ENCODE data around the gene HP.
"Not testable (repeated sequence)": the region's sequence is repeated elsewhere in the genome, so short reads cannot be mapped to it uniquely, and the experiment has no call there.

The HP gene

DNA sequence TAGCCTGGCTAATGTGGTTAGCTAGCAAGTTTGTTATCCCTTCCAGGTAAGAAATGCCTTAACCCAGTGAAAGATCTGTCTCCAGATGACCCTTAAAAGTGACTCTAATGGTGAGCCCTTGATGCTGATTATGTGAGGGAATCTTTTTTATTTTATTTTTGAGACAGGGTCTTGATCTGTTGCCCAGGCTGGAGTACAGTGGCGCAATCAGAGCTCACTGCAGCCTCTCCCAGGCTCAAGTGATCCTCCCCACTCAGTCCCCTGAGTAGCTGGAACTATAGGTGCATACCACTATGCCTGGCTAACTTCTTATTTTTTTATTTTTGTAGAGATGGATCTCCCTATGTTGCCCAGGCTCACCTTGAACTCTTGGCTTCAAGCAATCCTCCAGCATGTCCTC, 10.8 kb upstream of the HP start:
- no peak for DNase-seq

DNA sequence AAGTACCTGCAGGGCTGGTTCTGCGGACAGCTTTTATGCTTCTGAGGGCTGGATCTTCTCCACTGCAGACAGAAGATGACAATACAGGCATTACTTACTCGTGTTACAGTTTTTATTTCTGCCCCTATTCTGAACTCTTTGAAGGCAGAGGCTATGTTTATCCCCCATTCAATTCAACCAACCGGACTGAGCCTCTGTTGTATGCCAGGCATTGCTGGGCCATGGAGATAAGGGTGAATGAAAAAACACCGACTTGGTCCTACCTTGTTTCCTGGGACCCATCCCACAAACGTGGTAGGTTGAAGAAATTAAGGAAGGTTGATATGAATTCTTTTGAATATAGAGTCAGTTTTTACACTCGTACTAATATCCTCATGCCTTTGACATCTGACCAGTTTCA, 10.0 kb upstream of the HP start:
- no peak for DNase-seq

DNA sequence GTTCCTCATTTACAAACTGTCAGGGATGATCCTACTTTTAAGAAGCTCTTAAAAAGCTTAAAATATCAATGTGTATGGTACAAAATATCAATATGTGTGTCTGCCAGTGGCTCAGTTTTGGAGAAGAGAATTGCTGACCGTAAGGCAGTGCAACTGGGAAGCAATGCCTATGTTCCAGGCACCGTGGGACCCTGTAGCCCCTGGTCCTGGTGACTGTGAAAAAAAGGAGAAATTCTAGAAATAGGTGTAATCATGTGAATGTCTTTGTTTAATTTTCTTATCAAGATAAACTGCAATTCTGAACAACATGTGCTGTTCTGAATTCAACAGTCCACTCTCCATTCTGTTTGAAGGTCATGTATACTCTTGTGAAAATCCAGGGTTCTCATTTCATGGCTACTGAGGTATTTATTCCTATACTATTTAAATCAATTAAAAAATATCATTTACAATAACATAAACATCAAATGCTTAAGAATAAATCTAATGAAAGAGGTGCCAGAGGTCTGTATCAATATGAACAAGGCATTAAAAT, 9.4 kb upstream of the HP start:
- no peak for DNase-seq

DNA sequence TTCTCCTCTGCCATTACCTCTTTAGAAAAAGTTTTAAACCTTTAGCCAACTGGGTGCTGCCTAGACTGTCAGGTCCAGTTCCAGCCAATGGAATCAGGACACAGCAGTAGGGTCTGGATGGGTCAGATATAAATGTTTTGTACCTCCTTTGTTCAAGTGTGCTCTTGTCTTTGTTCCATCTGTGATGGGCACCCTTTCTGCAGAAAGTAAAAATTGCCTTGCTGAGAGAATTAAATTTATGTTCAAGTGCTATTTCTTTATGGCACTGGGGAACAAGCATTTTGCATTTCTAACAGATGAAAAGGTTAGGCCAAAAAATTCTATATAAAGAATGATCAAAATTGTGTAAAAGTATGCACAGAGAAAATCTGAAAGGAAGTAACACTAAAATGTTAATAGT, 5.2 kb upstream of the HP start:
- no peak for DNase-seq

- DNase-seq = no peak
These were observed 3.4 kb upstream of the HP start for GRCh38 chr16:72050769-72051464.

DNA sequence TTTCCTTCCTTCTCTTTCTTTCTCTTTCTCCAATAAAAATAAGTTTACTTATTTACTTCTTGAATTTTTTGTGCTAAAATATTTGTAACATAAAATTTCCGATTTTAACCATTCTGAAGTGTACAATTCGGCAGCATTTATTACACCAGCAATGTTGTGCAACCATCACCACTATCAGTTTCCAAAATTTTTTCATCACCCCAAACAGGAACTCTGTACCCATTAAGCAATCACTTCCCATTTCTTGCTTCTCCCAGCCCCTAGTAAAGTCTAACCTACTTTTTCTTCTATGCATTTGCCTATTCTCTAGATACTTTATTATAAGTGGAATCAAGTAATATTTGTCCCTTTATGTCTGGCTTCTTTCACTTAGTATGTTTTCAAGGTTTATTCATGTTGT, 2.5 kb upstream of the HP start:
- no peak for DNase-seq

DNA sequence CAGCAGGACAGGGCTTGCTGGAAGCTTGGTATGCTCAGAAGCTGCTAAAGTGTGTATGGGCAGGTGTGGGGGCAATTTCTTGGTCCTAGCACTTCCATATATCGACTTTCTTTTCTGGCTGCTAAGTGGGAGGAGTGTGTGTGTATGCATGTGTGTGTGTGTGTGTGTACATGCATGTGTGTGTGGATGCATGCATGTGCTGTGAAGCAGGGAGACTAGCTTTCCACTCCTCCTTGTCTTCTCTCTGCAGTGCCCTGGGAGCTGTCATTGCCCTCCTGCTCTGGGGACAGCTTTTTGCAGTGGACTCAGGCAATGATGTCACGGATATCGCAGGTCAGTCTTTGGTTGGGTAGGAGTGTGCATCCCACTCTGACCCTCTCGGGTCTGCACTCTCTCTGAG, 1.6 kb downstream of the HP start:
- DNase-seq = no peak

DNA sequence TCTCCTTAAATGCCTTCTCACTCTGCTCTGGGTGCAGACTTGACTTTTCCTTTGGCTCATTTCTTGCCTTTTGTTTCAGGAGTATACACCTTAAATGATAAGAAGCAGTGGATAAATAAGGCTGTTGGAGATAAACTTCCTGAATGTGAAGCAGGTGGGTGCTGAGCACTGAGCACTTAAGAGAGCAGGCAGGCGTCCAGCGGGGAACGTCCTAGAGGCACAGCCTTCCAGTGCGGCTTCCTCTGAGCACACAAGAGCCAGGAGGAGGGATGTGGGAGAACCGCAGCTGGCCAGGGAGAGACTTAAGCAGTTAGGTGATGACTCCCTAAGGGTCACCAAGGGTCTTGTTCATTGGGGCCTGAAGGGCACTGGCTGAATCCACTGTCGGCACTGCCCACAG, 3.0 kb downstream of the HP start:
- DNase-seq = not testable (repeated sequence)

- DNase-seq = not testable (repeated sequence)
These were observed 4.8 kb downstream of the HP start for GRCh38 chr16:72059060-72059459.

GRCh38 chr16:72060405-72060804, 6.1 kb downstream of the HP start:
- no peak for DNase-seq

DNA sequence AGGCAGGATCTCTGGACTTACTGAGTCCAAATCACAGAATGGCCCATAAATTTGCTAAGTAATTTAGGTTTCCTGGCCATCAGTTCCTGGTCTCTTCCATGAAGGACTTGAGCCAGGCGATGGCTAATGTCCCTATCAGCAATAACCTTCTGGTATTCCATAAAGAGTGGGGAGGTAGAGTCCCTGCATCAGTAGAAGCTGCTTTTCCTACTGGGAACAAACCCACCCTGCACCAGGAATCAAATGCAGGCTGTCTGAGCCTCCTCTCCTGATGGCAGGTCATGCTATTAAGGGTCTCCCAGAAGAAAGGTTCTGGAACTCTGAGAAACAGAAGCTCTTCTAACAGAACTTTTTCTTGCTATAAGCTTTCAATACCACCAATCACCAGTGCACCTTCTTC, 7.3 kb downstream of the HP start:
- DNase-seq = no peak

- no peak for DNase-seq
These were observed 10.1 kb downstream of the HP start for GRCh38 chr16:72064361-72064894.

DNA sequence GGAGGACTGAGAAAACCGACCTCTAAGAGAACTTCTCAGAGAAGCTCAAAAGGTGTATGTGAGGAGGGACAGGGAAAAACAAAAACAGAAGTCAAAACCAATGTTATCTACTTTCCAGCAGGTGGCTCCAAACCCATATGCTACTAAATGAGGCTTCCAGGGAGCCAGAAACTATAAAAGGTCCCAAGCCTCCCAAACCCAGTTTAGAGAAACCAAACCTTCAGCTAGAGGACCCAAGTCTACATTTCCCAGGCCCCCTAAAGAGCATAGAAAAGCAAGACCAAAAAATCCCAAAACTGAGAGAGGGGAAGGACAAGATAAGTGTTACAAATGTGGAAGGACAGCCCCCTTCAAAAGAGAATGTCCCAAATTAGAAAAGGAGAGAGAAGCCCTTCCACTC, 12.4 kb downstream of the HP start:
- DNase-seq = no peak

DNA sequence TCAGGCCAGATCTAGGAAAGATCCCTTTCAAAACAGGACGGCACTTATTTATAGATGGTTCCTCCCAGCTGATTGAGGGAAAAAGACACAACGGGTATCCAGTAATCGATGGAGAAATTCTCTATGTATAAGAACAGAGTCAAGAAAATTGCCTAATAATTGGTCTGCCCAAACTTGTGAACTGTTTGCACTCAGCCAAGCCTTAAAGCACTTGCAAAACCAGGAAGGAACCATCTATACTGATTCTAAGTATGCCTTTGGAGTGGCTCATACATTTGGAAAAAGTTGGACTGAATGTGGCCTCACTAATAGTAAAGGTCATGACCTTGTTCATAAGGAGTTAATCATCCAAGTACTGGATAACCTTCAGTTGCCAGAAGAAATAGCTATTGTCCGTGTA, 14.6 kb downstream of the HP start:
- DNase-seq = no peak

- no peak for DNase-seq
These were observed 18.4 kb downstream of the HP start for GRCh38 chr16:72072514-72073342.

GRCh38 chr16:72073560-72074230, 19.4 kb downstream of the HP start:
- no peak for DNase-seq

- DNase-seq = not testable (repeated sequence)
These were observed 20.8 kb downstream of the HP start for GRCh38 chr16:72075067-72075466.

- DNase-seq = not testable (repeated sequence)
These were observed 22.8 kb downstream of the HP start for GRCh38 chr16:72076991-72077706.

DNA sequence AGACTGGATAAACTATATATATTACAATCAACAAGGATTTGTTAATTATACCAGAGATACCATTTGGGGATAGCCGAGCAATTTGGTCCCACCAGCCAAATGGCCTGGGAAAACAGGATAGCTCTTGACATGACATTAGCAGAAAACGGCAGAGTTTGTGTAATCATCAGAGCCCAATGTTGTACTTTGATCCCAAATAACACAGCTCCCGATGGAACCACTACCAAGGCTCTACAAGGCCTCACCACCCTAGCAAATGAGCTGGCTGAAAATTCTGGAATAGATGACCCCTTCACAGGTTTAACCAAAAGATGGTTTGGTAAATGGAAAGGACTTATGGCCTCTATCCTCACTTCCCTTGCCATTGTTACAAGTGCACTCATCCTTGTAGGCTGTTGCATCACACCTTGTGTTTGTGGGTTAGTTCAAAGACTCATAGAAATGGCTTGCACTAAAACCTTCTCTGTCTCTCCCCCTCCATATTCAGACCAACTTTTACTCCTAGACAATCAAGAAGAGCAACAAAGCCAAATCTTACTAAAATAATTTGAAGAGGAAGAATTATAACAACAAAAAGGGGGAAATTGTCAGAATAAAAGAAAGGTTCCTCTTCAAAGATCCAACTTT, 29.6 kb downstream of the HP start:
- no peak for DNase-seq

DNA sequence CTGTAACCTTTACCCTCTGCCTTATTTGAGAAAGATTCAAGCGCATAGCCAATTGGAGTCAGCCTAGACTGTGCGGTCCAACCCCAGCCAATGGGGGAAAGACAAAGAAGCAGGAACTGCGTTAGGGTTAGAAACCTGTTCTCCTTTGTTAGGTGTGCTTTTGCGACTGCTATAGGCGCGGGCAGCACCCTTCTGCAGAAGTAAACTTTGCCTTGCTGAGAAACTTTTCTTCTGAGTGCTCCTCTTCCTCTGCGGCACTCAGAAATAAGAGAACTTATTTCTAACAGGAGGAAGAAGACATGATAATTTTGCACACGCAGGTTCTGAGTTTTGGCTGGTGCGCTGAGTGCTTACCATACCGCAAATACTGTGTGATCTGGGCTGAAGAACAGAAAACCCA, 30.1 kb downstream of the HP start:
- no peak for DNase-seq

DNA sequence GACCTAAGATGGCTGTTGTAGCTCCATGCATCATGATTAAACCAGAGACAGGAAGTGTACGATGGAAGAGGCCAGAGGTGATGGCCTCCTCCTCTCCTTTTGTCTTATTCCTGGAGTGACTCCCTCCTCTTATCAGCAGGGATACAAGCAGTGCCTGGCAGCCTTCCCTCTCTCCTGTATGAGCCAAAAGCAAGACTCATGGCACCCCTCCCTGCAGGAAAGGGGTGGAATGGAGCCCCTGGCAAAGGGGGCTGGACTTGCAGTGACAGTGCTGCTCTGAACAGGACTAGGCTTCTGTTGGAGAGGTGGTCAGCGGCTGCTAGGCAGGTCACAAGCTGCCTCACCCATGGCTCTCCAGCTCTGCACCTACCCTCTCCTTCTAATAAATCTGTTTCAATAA, 30.7 kb downstream of the HP start:
- no peak for DNase-seq

DNA sequence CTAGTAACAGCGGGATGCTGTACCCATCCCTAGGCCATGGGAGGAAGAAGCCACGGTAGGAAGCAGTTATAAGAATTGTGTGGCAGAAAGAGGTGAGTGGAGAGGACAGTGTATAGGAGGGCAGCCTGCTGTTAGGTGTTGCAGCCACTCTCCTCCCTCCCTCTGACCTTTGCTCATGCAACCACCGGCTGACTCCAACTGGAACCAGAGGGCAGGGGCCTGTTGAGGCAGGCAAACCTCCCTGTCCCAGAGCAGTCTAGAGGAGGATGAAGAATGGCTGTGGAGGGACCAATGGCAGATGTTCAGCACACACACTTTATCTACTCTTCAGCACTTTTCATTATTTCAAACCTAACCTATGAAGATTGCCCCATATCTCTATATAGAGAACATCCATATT, 36.9 kb downstream of the HP start:
- DNase-seq = no peak

Data from NCI-H1417 treated with DMSO at 0.1 percent for 48 hours (cell line).